ENCODE data around the gene ZNF396. TPM values are rescaled to one million over a fixed set of nuclear protein-coding genes. Genes with fewer than 3 reads are reported as not detected.

Gene ZNF396
- total RNA-seq, 1 experiment from 2014 or later, result 0.61 TPM

DNA sequence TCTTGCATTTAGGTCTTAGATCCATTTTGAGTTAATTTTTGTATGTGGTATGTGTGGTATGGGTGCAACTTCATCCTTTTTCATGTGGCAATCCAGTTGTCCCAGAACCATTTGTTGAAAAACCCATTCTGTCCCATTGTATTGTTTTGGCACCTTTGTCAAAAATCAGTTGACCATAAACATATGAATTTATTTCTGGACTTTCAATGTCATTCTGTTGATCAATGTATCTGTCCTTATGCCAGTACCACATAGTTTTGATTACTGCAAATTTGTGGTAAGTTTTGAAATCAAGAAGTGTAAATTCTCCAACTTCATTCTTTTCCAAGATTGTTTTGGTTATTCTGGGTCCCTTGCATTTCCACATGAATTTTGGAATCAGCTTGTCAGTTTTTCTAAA lies 16.6 kb upstream of the ZNF396 start:
- DNase-seq, result no peak
- no peaks in the 10 kb centered on the region for H3K27me3 Mint-ChIP-seq (ENCODE audit: insufficient read depth, unreplicated experiment)
- intact Hi-C loops (cut with micrococcal nuclease; ENCODE audit: unreplicated experiment), result no loop called here
- no peaks in the 10 kb centered on the region for H3K4me1 Mint-ChIP-seq (ENCODE audit: low read depth, unreplicated experiment)
- H3K9me3 Mint-ChIP-seq (ENCODE audit: unreplicated experiment), result no peaks in the 10 kb centered on the region
- ChIA-PET CTCF (no interaction called here), POLR2A (no interaction called here)
- H3K9me3 ChIP-seq, result no peaks in the 10 kb centered on the region
- TF ChIP-seq, protein P1, sequence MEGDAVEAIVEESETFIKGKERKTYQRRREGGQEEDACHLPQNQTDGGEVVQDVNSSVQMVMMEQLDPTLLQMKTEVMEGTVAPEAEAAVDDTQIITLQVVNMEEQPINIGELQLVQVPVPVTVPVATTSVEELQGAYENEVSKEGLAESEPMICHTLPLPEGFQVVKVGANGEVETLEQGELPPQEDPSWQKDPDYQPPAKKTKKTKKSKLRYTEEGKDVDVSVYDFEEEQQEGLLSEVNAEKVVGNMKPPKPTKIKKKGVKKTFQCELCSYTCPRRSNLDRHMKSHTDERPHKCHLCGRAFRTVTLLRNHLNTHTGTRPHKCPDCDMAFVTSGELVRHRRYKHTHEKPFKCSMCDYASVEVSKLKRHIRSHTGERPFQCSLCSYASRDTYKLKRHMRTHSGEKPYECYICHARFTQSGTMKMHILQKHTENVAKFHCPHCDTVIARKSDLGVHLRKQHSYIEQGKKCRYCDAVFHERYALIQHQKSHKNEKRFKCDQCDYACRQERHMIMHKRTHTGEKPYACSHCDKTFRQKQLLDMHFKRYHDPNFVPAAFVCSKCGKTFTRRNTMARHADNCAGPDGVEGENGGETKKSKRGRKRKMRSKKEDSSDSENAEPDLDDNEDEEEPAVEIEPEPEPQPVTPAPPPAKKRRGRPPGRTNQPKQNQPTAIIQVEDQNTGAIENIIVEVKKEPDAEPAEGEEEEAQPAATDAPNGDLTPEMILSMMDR (IDR thresholded peaks at IDR 0.05; ENCODE audit: insufficient read depth in 1 of 2, low read depth in 1 of 2, low read length in 1 of 2, severe bottlenecking in 1 of 2, unreplicated experiment in 1 of 2), result no peak
- H3K36me3 ChIP-seq (ENCODE audit: control insufficient read depth, insufficient read depth, low read length), result no peaks in the 10 kb centered on the region
- H3K4me3 Mint-ChIP-seq (ENCODE audit: unreplicated experiment), result no peak overlapping the region
- H3K27me3 ChIP-seq (replicated peaks; ENCODE audit: control insufficient read depth, insufficient read depth, low read length), result no peaks in the 10 kb centered on the region
- no peaks in the 10 kb centered on the region for H3K4me1 ChIP-seq
- no TSS peak for BruUV-seq (replicated peaks)
- no peak overlapping the region for H3K4me3 ChIP-seq (ENCODE audit: low read depth, low read length)
- no peak overlapping the region for H3K27ac Mint-ChIP-seq (ENCODE audit: unreplicated experiment)
- H3K36me3 Mint-ChIP-seq (ENCODE audit: insufficient read depth, unreplicated experiment), result no peaks in the 10 kb centered on the region

DNA sequence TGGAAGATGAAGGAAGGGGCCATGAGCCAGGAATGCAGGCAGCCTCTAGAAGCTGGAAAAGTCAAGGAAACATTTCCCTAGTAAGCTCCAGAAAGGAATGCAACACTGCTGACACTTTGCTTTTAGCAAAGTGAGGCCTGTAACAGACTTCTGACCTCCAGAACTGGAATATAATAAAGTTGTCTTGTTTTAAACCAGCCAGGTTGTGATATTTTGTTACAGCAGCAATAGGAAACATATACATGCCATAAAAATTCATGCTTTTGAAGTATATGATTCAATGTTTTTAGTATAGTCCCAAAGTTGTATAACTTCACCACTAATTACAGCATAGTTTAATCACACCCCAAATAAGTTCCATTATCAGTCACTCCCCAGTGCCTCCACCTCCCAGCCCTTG lies 15.2 kb upstream of the ZNF396 start:
- H3K27me3 ChIP-seq (replicated peaks; ENCODE audit: control insufficient read depth, insufficient read depth, low read length), result no peaks in the 10 kb centered on the region
- ChIA-PET POLR2A (no interaction called here), CTCF (no interaction called here)
- Mint-ChIP-seq H3K4me3 (ENCODE audit: unreplicated experiment) (no peak overlapping the region), H3K27me3 (ENCODE audit: insufficient read depth, unreplicated experiment) (no peaks in the 10 kb centered on the region), H3K9me3 (ENCODE audit: unreplicated experiment) (no peaks in the 10 kb centered on the region), H3K4me1 (ENCODE audit: low read depth, unreplicated experiment) (no peaks in the 10 kb centered on the region), H3K27ac (ENCODE audit: unreplicated experiment) (no peak overlapping the region), H3K36me3 (ENCODE audit: insufficient read depth, unreplicated experiment) (no peaks in the 10 kb centered on the region)
- intact Hi-C loops (cut with micrococcal nuclease; ENCODE audit: unreplicated experiment), result no loop called here
- no TSS peak for BruUV-seq (replicated peaks)
- DNase-seq, result no peak
- no peaks in the 10 kb centered on the region for H3K9me3 ChIP-seq
- TF ChIP-seq, protein P1 (IDR thresholded peaks at IDR 0.05; ENCODE audit: insufficient read depth in 1 of 2, low read depth in 1 of 2, low read length in 1 of 2, severe bottlenecking in 1 of 2, unreplicated experiment in 1 of 2), result no peak
- H3K36me3 ChIP-seq (ENCODE audit: control insufficient read depth, insufficient read depth, low read length), result no peaks in the 10 kb centered on the region
- H3K4me1 ChIP-seq, result no peaks in the 10 kb centered on the region
- no peak overlapping the region for H3K4me3 ChIP-seq (ENCODE audit: low read depth, low read length)

DNA sequence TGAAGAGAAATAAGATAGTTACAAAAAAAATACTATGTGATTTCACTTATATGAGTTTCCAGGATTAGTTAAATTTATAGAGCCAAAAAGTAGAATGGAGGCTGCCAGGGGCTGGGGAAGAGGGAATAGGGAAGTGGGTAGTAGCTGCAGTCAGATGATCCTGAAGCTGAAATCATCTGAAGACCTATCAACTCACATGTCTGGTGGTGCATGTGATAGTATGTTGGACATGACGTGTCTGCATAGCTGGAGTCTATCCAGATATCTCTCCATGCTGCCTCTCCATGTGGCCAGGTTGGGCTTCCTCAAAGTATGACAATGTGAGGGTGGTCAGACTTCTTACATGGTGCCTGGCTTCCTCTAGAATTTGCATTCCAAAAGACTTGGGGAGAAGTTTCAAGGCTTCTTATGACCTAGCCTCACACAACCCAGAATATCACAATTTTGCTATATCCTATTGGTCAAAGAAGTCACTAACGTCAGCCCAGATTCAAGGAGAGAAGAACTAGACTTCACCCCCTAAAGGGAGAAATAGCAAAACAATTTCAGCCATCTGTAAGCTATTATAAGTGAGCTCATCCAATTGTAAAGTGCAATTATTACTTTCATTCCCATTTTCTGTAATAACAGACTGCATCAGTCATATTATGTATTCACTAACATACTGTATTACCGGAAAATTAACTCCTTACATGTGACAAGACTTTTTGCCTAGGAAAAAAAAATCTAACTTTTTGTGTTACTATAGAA lies 14.0 kb upstream of the ZNF396 start:
- Mint-ChIP-seq H3K4me1 (ENCODE audit: low read depth, unreplicated experiment) (no peaks in the 10 kb centered on the region), H3K4me3 (ENCODE audit: unreplicated experiment) (no peak overlapping the region), H3K27ac (ENCODE audit: unreplicated experiment) (no peak overlapping the region), H3K27me3 (ENCODE audit: insufficient read depth, unreplicated experiment) (no peaks in the 10 kb centered on the region), H3K36me3 (ENCODE audit: insufficient read depth, unreplicated experiment) (no peaks in the 10 kb centered on the region), H3K9me3 (ENCODE audit: unreplicated experiment) (no peaks in the 10 kb centered on the region)
- ChIA-PET CTCF (no interaction called here), POLR2A (no interaction called here)
- no TSS peak for BruUV-seq (replicated peaks)
- intact Hi-C loops (cut with micrococcal nuclease; ENCODE audit: unreplicated experiment), result no loop called here
- no peaks in the 10 kb centered on the region for H3K27me3 ChIP-seq (replicated peaks; ENCODE audit: control insufficient read depth, insufficient read depth, low read length)
- TF ChIP-seq, protein P1 (IDR thresholded peaks at IDR 0.05; ENCODE audit: insufficient read depth in 1 of 2, low read depth in 1 of 2, low read length in 1 of 2, severe bottlenecking in 1 of 2, unreplicated experiment in 1 of 2), result no peak
- H3K4me3 ChIP-seq (ENCODE audit: low read depth, low read length), result no peak overlapping the region
- H3K9me3 ChIP-seq, result no peaks in the 10 kb centered on the region
- H3K36me3 ChIP-seq (ENCODE audit: control insufficient read depth, insufficient read depth, low read length), result no peaks in the 10 kb centered on the region
- no peaks in the 10 kb centered on the region for H3K4me1 ChIP-seq
- no peak for DNase-seq
